GM10248 (cell line): ENCODE results near the gene HOMER3.

ENCODE experiments used
- CTCF ChIA-PET: fragments of 300-600 bp; sonication (Branson Sonifier 250); formaldehyde crosslinking; extraction: SDS; loops from one replicate; lab custom pipeline; 2021; ENCODE audit warnings: antibody characterized with exemption; lab: Yijun Ruan, JAX
- POLR2A ChIA-PET: fragments of 350-650 bp; sonication (Branson Sonifier 250); formaldehyde crosslinking; extraction: SDS; loops from one replicate; lab custom pipeline; 2020; ENCODE audit warnings: antibody characterized with exemption; lab: Yijun Ruan, JAX
- DNase-seq: peaks from one replicate; pipeline ENCODE4 v3.0.0; 2012; ENCODE audit errors: extremely low spot score
- TF ChIP-seq, protein P1 (sequence below): IDR thresholded peaks from 2 replicates; pipeline ENCODE4 v1.5.1; 2012; ENCODE audit warnings: mild to moderate bottlenecking, low read depth; ENCODE audit errors: extremely low read depth, missing control alignments, control extremely low read depth

HOMER3 gene

DNA sequence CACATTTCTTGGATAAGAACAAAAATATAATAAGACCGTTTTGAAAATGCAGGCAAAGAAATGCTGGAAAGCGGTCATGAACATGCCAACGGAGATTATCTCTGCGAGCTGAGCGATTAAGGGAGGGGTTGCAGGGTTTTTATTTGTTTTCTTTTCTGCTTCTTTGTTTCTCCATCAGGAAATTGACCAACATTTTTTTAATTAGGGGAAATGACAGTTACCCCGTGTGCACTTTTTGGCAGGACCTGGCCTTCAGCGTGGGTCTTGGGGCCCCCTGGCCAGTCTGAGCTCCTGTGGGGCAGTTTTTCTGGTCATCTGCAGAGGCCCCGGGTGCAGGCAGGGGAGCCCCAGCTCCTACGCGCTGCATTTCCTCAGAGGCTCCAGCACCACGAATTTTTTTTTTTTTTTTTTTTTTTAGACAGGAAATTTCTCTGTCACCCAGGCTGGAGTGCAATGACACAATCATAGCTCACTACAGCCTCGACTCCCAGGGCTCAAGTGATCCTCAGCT, 31.3 kb upstream of the HOMER3 start:
- DNase-seq, result no peak
- TF ChIP-seq, protein P1, sequence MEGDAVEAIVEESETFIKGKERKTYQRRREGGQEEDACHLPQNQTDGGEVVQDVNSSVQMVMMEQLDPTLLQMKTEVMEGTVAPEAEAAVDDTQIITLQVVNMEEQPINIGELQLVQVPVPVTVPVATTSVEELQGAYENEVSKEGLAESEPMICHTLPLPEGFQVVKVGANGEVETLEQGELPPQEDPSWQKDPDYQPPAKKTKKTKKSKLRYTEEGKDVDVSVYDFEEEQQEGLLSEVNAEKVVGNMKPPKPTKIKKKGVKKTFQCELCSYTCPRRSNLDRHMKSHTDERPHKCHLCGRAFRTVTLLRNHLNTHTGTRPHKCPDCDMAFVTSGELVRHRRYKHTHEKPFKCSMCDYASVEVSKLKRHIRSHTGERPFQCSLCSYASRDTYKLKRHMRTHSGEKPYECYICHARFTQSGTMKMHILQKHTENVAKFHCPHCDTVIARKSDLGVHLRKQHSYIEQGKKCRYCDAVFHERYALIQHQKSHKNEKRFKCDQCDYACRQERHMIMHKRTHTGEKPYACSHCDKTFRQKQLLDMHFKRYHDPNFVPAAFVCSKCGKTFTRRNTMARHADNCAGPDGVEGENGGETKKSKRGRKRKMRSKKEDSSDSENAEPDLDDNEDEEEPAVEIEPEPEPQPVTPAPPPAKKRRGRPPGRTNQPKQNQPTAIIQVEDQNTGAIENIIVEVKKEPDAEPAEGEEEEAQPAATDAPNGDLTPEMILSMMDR, result no peak
- ChIA-PET POLR2A (interaction anchor here (0.6 to 0.7 kb wide), 2 partner anchors 32 to 53 kb away, joined by 4 to 5 read pairs; partner anchors contain the start of genes COPE and DDX49), CTCF (no interaction called here)

DNA sequence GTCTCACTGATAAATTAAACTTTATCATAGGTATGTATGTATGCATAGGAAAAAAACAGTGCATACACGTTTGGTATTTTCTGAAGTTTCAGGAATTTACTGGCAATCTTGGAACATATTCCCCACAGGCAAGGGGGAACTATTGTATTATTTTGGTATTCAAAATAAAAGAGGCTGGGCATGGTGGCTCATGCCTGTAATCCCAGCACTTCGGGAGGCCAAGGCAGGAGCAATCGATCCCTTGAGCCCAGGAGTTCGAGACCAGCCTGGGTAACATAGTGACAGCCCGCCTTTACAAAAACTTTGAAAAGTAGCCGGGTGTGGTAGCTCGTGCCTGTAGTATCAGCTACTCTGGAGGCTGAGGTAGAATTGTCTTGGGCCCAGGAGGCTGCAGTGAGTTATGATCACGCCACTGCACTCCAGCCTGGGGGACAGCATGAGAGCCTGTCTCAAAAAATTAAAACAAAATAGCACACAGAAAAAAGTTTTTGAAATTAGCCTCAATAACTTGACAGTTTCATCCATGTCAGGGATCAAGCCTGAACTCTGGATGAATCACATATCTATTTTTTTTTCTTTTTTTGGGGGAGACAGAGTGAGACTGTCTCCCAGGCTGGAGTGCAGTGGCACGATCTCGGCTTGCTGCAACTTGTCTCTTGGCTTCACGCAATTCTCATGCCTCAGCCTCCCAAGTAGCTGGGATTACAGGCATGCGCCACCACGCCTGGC, 29.1 kb upstream of the HOMER3 start:
- DNase-seq, result no peak
- TF ChIP-seq, protein P1, result no peak
- CTCF ChIA-PET, result no interaction called here
- POLR2A ChIA-PET, result no interaction called here

DNA sequence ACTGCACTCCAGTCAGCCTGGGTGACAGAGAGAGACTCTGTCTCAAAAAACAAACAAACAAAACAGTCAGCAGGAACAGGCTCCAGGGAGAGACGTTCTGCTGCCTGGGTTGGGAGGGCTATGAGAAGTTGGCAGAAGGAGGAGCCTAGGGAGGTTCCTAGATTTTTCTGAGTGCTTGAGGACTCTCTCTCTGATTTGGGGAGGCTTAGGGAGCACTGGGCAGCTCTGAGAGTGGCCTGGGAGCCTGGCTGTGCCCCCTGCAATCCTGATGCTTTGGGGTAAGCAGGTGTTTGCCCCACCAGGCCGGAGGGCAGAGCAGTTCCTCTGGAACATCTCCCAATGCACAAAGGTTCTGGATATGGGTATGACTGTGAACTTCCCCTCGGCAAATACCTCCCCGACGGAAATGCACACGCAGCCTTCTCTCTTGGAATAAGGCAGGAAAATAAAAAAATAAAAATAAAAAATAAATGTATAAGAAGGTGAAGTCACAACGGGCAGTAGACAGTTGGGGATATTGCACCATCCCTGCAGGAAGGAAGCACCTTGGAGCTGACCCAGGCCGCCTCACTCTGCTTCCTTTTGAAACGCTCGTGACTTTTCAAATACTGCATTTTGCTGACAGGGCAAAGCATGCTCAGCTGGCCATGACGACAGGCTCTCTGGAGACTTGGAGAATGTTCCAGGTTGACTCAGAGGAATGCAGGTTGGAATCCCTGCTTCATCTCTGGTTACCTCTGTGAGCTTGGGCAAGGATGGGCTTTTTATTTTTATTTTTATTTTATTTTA, 26.5 kb upstream of the HOMER3 start:
- no peak for DNase-seq
- POLR2A ChIA-PET, result no interaction called here
- CTCF ChIA-PET, result no interaction called here
- TF ChIP-seq, protein P1, result no peak

DNA sequence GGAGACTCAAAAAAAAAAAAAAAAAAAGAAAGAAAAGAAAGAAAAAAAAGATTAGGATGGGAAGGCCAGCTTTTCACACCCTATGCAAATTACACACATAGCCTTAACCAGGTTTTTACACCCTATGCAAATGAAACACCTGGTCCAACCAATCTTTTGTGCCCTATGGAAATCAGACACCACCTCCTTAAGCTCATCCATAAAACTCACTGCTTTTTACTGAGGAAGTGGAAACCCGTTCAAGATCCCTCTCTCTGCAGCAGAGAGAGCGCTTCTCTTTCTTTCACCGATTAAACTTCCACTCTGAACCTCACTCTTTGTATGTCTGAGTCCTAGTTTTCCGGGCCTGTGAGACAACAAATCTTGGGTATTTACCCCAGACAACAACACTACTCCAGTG, 25.3 kb upstream of the HOMER3 start:
- CTCF ChIA-PET, result no interaction called here
- no peak for DNase-seq
- TF ChIP-seq, protein P1, result no peak
- POLR2A ChIA-PET, result interaction anchor here (0.7 kb wide), 1 partner anchor 10 kb away, joined by 5 read pairs; no protein-coding TSS in a partner anchor

DNA sequence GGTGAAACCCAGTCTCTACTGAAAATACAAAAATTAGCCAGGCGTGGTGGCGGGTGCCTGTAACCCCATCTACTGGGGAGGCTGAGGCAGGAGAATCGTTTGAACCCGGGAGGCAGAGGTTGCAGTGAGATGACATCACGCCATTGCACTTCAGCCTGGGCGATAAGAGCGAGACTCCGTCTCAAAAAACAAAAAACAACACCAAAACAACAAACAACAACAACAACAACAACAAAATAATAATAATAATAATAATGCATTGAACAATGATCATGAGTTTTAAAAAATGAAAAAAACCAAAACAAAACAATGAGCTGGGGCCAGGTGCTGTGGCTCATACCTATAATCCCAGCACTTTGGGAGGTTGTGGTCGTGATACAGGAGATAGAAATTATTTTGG, 23.1 kb upstream of the HOMER3 start:
- TF ChIP-seq, protein P1, result no peak
- DNase-seq, result no peak
- POLR2A ChIA-PET, result no interaction called here
- CTCF ChIA-PET, result no interaction called here

DNA sequence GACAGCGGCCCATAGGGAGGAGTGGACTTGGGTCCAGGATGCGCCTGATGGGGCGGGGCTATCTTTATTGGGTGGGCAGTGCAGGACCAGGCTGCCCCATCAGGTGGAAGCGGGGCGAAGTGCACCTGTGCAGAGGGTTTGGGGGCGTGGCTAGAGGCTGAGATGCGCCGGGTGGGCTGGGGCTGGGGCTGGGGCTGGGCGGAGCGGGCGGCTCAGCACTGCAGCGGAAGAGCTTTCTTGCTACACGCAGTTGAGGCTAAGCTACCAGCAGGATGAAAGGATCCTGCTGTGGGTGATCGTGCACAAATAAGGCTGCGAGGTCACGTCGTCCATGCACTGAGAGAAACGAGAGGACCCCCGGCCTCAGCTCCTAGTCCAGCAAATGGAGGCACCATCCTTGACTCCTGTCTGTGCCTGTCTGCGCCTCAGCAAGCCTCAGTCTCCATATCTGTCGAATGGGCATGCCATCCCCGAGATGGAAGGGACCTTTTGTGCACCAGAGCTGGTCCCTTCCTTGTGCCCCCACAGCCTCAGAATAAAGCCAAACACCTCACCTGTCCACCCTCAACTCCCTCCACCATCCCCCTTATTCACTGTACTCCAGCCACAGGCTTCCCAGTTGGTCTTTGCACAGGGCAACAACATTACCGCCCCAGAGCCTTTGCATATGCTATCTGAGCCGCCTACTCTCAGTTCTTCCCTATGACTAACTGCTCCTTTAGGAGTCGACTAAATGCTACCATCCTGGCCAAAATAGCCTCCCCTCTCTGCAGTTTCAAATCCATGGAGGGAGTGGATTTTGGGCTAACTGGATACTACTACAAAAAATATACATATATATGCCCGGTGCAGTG, 21.0 kb upstream of the HOMER3 start:
- POLR2A ChIA-PET, result no interaction called here
- CTCF ChIA-PET, result no interaction called here
- no peak for DNase-seq
- TF ChIP-seq, protein P1, result no peak
